ENCODE results near the gene STRN4. TPM values are rescaled to one million over a fixed set of nuclear protein-coding genes. Genes with fewer than 3 reads are reported as not detected.

The STRN4 gene
- total RNA-seq, 1 experiment from 2014 or later, result 107 TPM

- Histone ChIP-seq H2AFZ (ENCODE audit: low read depth, low read length, poor library complexity, severe bottlenecking) (no peak overlapping the region), H3K4me1 (ENCODE audit: control insufficient read depth in 1 of 2, insufficient read depth in 2 of 2, low read length in 2 of 2) (peaks cover 0 to 6% of the 10 kb centered on the region in 2 experiments; a peak in 2 of 4 replicates), H3K9me3 (ENCODE audit: control insufficient read depth in 1 of 2, insufficient read depth in 1 of 2, low read depth in 1 of 2, low read length in 2 of 2) (no peaks in the 10 kb centered on the region), H3K4me2 (ENCODE audit: low read length) (no peak overlapping the region), H3K9ac (ENCODE audit: low read length) (no peak overlapping the region), H3K27me3 (ENCODE audit: insufficient read depth, low read length) (no peaks in the 10 kb centered on the region), H3K4me3 (replicated peaks in 1 of 2; ENCODE audit: low read depth in 1 of 2, low read length in 2 of 2) (no peak overlapping the region), H4K20me1 (ENCODE audit: insufficient read depth) (peaks cover 18% of the 10 kb centered on the region; the same call in 1 of the 2 replicates), H3K79me2 (ENCODE audit: insufficient read depth, low read length) (peaks cover 93% of the 10 kb centered on the region), H3K9me2 (ENCODE audit: insufficient read depth) (no peaks in the 10 kb centered on the region), H3K27ac (ENCODE audit: low read depth, low read length) (no peak overlapping the region), H3K36me3 (ENCODE audit: control insufficient read depth in 1 of 2, insufficient read depth in 2 of 2, low read length in 2 of 2) (peaks cover 39 to 44% of the 10 kb centered on the region in 2 experiments)
- RAD21 ChIA-PET (ENCODE audit: low non-redundant PET in 1 of 2, low total read pairs in 2 of 2, uncharacterized antibody in 2 of 2, unreplicated experiment in 2 of 2), result no interaction called here
- BruUV-seq (replicated peaks), result no TSS peak
- DNase-seq (ENCODE audit: low read depth, low spot score) (no peak), ATAC-seq (no peak; the same call in 1 of the 2 replicates)
- TF ChIP-seq EZH2 (IDR thresholded peaks at IDR 0.05), result no peak
- TF ChIP-seq, protein P1, sequence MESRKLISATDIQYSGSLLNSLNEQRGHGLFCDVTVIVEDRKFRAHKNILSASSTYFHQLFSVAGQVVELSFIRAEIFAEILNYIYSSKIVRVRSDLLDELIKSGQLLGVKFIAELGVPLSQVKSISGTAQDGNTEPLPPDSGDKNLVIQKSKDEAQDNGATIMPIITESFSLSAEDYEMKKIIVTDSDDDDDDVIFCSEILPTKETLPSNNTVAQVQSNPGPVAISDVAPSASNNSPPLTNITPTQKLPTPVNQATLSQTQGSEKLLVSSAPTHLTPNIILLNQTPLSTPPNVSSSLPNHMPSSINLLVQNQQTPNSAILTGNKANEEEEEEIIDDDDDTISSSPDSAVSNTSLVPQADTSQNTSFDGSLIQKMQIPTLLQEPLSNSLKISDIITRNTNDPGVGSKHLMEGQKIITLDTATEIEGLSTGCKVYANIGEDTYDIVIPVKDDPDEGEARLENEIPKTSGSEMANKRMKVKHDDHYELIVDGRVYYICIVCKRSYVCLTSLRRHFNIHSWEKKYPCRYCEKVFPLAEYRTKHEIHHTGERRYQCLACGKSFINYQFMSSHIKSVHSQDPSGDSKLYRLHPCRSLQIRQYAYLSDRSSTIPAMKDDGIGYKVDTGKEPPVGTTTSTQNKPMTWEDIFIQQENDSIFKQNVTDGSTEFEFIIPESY (IDR thresholded peaks at IDR 0.05; ENCODE audit: extremely low read depth, insufficient replicate concordance, low read length), result no peak
- no peak for TF ChIP-seq CBX3 (IDR thresholded peaks at IDR 0.05; ENCODE audit: low read depth)
- TF ChIP-seq EZH2phosphoT487 (IDR thresholded peaks at IDR 0.05; ENCODE audit: borderline replicate concordance), result no peak
- CTCF ChIA-PET, result interaction anchor here (1.1 kb wide), 1 partner anchor 104 kb away, joined by 3 read pairs; no protein-coding TSS in a partner anchor
- POLR2A ChIA-PET, result no interaction called here
- intact Hi-C loops (cut with micrococcal nuclease), result no loop called here
These were observed 9.5 kb downstream of the STRN4 start for GRCh38 chr19:46736531-46737297.

DNA sequence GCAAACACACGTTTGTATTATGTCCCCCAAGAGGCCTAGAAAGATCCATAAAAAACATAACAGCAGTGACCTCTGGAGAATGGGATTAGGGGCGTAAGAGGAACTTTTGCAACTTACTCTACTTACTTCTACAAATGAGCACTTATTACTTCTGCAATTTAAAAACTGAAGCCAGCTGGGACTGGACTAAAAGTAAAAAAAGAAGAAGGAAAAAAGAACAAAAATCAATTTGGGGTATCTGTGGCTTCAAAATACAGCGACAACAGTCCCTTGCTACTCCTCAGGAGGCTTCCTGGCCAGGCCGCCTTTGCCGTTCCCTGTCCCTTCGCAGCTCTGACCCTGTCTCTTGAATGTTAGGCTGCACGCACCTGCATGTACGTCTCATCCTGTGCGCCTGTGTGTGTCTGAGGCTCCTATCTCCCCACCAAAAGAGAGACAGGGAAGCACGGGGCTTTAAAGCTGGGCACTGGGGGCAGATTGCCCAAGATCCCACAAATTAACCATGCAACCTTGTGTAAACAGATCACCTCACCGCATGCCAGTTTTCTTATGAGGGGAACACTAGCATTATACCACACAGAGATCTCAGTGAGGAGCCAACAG lies 12.5 kb downstream of the STRN4 start:
- TF ChIP-seq, protein P1 (IDR thresholded peaks at IDR 0.05; ENCODE audit: extremely low read depth, insufficient replicate concordance, low read length), result no peak
- TF ChIP-seq EZH2phosphoT487 (IDR thresholded peaks at IDR 0.05; ENCODE audit: borderline replicate concordance), result no peak
- TF ChIP-seq EGR1 (IDR thresholded peaks at IDR 0.05; ENCODE audit: low read depth), result no peak
- no peak for TF ChIP-seq CBX3 (IDR thresholded peaks at IDR 0.05; ENCODE audit: low read depth)
- Histone ChIP-seq H2AFZ (ENCODE audit: low read depth, low read length, poor library complexity, severe bottlenecking) (no peak overlapping the region), H3K9me3 (ENCODE audit: control insufficient read depth in 1 of 2, insufficient read depth in 1 of 2, low read depth in 1 of 2, low read length in 2 of 2) (no peaks in the 10 kb centered on the region), H3K36me3 (ENCODE audit: control insufficient read depth in 1 of 2, insufficient read depth in 2 of 2, low read length in 2 of 2) (peaks cover 47 to 50% of the 10 kb centered on the region in 2 experiments), H3K4me1 (ENCODE audit: control insufficient read depth in 1 of 2, insufficient read depth in 2 of 2, low read length in 2 of 2) (peaks cover 0 to 16% of the 10 kb centered on the region in 2 experiments; a peak in 2 of 4 replicates), H3K27me3 (ENCODE audit: insufficient read depth, low read length) (no peaks in the 10 kb centered on the region), H3K9me2 (ENCODE audit: insufficient read depth) (no peaks in the 10 kb centered on the region), H3K4me2 (ENCODE audit: low read length) (no peak overlapping the region), H3K79me2 (ENCODE audit: insufficient read depth, low read length) (peaks cover 91% of the 10 kb centered on the region), H3K9ac (ENCODE audit: low read length) (no peak overlapping the region), H3K27ac (ENCODE audit: low read depth, low read length) (no peak overlapping the region), H3K4me3 (replicated peaks in 1 of 2; ENCODE audit: low read depth in 1 of 2, low read length in 2 of 2) (no peak overlapping the region), H4K20me1 (ENCODE audit: insufficient read depth) (peaks cover 13% of the 10 kb centered on the region; the same call in 1 of the 2 replicates)
- DNase-seq (ENCODE audit: low read depth, low spot score) (no peak), ATAC-seq (no peak)
- intact Hi-C loops (cut with micrococcal nuclease), result no loop called here
- ChIA-PET POLR2A (no interaction called here), RAD21 (ENCODE audit: low non-redundant PET in 1 of 2, low total read pairs in 2 of 2, uncharacterized antibody in 2 of 2, unreplicated experiment in 2 of 2) (no interaction called here), CTCF (no interaction called here)
- BruUV-seq (replicated peaks), result no TSS peak
